Liver (tissue), 2 donors: ENCODE data around the gene PITPNM2.

Experiments
- JUND ChIP-seq, 2 donors: IDR thresholded peaks; 2 replicates each; pipeline ENCODE4 v1.6.1; 2016; ENCODE audit warnings: antibody characterized with exemption in 2 of 2
- ZBTB33 ChIP-seq: IDR thresholded peaks from 2 replicates; pipeline ENCODE4 v1.6.1; 2016; ENCODE audit warnings: antibody characterized with exemption
- donor health status: healthy.

- TF ChIP-seq ZBTB33 = no peak
- TF ChIP-seq JUND (IDR thresholded peaks at IDR 0.05) = no peak
These were observed 29.3 kb upstream of the PITPNM2 start for GRCh38 chr12:123180171-123180570.
